ENCODE results near the gene INTS6.

DNA sequence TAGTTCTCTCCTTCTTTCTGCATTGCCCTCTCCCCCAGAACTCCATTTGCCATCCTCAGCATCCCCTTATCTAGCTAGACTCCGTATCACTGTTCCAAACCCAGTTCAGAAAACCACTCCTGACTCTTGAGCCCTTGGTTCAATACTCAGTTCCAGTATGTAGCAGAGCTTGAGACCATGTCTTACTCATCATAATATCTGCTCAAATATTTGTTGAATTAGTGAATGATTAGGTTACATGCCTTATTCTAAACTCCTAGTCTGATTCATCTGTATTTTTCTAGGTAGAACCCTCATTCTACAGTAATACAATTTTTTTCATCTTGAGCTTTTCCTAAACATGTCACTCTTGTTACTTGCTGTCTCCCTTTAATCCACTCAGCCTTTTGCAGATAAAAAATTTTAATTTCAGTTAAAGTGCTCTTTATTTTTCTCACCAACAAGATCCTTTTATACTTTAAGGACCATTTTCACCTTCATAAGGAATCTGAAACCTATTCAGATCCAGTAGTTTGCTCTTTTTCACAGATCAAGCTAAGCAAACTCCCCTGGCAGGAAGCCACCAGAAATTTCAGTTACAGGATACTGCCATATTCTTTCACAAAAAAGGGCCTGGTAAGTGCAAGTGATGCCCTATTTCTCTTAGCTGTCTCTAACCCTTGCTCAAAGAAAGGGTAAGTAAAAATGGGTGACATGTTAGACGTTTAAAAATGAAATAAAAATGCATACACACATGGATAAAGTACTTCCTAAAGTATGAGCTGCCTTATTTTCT is 23.1 kb upstream of the INTS6 start:
- TF ChIP-seq, protein P1, sequence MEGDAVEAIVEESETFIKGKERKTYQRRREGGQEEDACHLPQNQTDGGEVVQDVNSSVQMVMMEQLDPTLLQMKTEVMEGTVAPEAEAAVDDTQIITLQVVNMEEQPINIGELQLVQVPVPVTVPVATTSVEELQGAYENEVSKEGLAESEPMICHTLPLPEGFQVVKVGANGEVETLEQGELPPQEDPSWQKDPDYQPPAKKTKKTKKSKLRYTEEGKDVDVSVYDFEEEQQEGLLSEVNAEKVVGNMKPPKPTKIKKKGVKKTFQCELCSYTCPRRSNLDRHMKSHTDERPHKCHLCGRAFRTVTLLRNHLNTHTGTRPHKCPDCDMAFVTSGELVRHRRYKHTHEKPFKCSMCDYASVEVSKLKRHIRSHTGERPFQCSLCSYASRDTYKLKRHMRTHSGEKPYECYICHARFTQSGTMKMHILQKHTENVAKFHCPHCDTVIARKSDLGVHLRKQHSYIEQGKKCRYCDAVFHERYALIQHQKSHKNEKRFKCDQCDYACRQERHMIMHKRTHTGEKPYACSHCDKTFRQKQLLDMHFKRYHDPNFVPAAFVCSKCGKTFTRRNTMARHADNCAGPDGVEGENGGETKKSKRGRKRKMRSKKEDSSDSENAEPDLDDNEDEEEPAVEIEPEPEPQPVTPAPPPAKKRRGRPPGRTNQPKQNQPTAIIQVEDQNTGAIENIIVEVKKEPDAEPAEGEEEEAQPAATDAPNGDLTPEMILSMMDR (IDR thresholded peaks at IDR 0.05; ENCODE audit: low read depth, low read length, poor library complexity, severe bottlenecking) = no peak
- TF ChIP-seq EZH2phosphoT487 (IDR thresholded peaks at IDR 0.05; ENCODE audit: borderline replicate concordance, low read length) = no peak
